GM12864 (cell line): ENCODE results near the gene PAQR9.

Experiments
- DNase-seq: peaks from one replicate; pipeline ENCODE4 v3.0.0-alpha.2; 2011; ENCODE audit warnings: low read depth
- H3K4me3 ChIP-seq: 2 replicates; pipeline ENCODE4 v1.5.1; 2011; ENCODE audit warnings: mild to moderate bottlenecking, low read depth, low read length, control low read depth
- CTCF ChIP-seq: IDR thresholded peaks from 2 replicates; pipeline ENCODE4 v1.5.1; 2011; ENCODE audit warnings: low read depth, mild to moderate bottlenecking, moderate library complexity, low read length, control low read depth, inconsistent platforms; ENCODE audit errors: missing control alignments

Gene PAQR9

DNA sequence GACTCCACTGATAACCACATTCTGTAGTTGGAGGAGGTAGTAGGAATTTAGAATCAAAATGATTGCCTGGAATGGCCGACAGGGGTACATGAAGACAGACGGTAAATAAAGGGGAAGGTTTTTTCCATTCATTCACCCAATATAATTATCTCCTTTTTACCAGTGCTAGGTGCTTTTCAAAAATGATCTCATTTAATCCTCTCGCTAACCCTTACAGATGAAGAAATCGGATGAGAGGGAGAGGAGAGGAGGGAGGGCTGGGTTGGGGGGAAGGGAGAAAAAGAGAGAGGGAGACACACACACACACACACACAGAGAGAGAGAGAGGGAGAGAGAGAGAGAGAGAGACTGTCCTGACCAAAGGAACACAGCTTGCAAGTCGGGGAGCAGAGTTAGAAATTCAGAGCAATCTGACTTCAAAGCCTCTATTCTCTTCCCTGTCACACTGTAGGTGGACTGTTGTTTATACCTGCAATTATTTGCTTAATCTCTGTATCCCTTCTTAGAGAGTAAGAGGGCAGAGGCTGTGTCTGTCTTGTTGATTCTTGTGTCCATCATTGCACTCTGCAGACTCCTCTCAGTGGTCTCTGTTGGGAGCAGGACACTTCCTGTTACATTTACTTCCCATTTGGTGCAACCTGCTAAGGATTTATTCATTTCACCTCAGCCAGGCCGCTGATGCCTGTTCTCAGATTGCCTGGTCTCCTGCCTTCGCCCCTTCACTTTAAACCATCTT, 18.7 kb upstream of the PAQR9 start:
- DNase-seq, result no peak
- TF ChIP-seq CTCF, result no peak
- no peak overlapping the region for H3K4me3 ChIP-seq

DNA sequence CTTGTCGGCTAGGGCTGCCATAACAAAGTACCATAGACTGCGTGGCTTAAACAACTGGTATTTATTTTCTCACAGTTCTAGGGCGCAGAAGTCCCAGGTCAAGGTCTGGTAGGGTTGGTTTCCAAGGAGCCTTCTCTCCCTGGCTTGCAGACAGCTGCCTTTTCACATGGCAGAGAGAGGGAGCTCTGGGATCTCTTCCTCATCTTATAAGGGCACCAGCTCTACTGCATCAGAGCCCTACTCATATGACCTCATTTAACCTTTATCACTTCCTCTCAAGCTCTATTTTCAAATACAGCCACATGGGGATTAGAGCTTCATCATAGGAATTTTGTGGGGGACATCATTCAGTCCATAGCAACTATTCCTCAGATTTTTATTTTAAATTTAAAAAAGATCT, 17.6 kb upstream of the PAQR9 start:
- H3K4me3 ChIP-seq, result no peak overlapping the region
- TF ChIP-seq CTCF, result no peak
- no peak for DNase-seq

DNA sequence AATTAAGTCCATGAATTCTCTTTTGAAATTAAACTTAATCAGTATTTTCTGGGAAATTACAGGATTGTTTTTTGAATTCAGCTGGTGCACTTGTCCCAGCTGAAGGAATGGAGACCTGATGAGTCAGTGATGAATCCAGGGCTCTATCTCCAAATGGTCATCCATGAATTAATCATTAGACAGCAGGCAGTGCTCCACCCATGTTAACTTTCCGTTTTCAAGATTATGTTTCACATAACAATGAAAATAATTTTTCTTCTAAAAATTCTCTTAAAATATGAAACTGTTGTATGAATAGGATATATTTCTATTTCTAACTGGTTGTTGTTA, 13.9 kb upstream of the PAQR9 start:
- no peak overlapping the region for H3K4me3 ChIP-seq
- TF ChIP-seq CTCF, result no peak
- no peak for DNase-seq

GRCh38 chr3:142976621-142977398, 13.3 kb upstream of the PAQR9 start:
- TF ChIP-seq CTCF, result no peak
- H3K4me3 ChIP-seq, result no peak overlapping the region
- no peak for DNase-seq

DNA sequence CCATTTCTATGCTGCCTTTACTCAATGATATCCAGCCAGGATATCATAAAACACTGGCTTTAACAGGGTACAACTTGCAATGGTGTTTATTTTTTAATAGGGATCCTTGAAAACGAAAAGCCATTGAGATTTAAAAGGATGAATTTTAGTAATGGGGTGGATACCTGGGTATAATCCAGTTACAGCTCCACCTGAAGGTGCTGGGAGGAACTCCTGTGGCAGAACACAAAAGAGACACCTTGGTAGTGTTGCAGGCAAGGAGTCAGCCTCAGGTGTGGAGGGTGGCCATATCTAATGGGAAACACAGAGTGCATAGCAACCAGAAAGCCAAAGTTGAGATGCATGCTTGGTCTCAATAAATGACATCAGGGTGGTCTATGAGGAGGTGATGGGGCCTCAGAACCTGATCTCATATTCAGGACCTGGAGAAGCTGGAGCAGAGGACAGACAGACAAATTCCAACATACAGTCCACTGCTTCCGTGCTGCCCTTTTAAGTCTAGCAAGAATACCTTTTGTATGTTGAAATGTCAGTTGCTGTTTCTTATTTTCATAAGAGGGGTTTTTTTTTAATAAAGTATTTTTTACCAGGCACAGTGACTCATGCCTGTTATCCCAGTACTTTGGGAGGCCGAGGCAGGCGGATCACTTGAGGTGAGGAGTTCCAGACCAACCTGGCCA, 12.0 kb upstream of the PAQR9 start:
- TF ChIP-seq CTCF, result peak; percentile 32
- no peak overlapping the region for H3K4me3 ChIP-seq
- no peak for DNase-seq

GRCh38 chr3:142973217-142974009, 9.9 kb upstream of the PAQR9 start:
- TF ChIP-seq CTCF, result no peak
- DNase-seq, result no peak
- H3K4me3 ChIP-seq, result no peak overlapping the region
